WTC11 (cell line): ENCODE data around the gene TF. TPM values are rescaled to one million over a fixed set of nuclear protein-coding genes. Genes with fewer than 3 reads are reported as not detected.

ENCODE experiments used
- ATAC-seq: fragments of 200-7000 bp; cut with Tn5 transposase; 2 replicates; pipeline ENCODE4 v1.10.0; 2021; ENCODE audit warnings: mild to moderate bottlenecking, moderate library complexity
- CTCF ChIA-PET: fragments of 300-600 bp; sonication (Branson Sonifier 250); formaldehyde crosslinking; loops from one replicate; lab custom pipeline; 2021; ENCODE audit warnings: antibody characterized with exemption; lab: Charles Lee
- POLR2A ChIA-PET: fragments of 350-600 bp; sonication (Branson Sonifier 250); formaldehyde crosslinking; loops from one replicate; lab custom pipeline; 2021; ENCODE audit warnings: antibody characterized with exemption; lab: Charles Lee
- DNase-seq: peaks from one replicate; pipeline ENCODE4 v3.0.0; 2021; ENCODE audit warnings: low spot score
- H3K27ac Mint-ChIP-seq: 2 replicates; pipeline ENCODE4 v1.8.0; 2021; ENCODE audit warnings: mixed read lengths
- H3K27me3 Mint-ChIP-seq: 2 replicates; pipeline ENCODE4 v1.8.0; 2021; ENCODE audit warnings: low read depth, mild to moderate bottlenecking, moderate library complexity, mixed read lengths
- H3K36me3 Mint-ChIP-seq: 2 replicates; pipeline ENCODE4 v1.8.0; 2021; ENCODE audit warnings: mixed read lengths
- H3K4me1 Mint-ChIP-seq: 2 replicates; pipeline ENCODE4 v1.8.0; 2022; ENCODE audit warnings: mixed read lengths
- H3K4me3 Mint-ChIP-seq: 2 replicates; pipeline ENCODE4 v1.8.0; 2021; ENCODE audit warnings: mild to moderate bottlenecking, moderate library complexity, mixed read lengths
- H3K9me3 Mint-ChIP-seq: 2 replicates; pipeline ENCODE4 v1.8.0; 2021; ENCODE audit warnings: mixed read lengths
- AFF4 ChIP-seq: sonication (generic); formaldehyde crosslinking; IDR thresholded peaks from 2 replicates; pipeline ENCODE4 v1.8.1; 2023; ENCODE audit warnings: mild to moderate bottlenecking, missing genetic modification reagents, borderline replicate concordance
- ATF3 ChIP-seq: sonication (generic); formaldehyde crosslinking; conservative IDR thresholded peaks from 2 replicates; pipeline ENCODE4 v1.8.1; 2022; ENCODE audit warnings: mild to moderate bottlenecking, missing genetic modification reagents
- E2F1 ChIP-seq: sonication (generic); formaldehyde crosslinking; IDR thresholded peaks from 2 replicates; pipeline ENCODE4 v1.8.0; 2022; ENCODE audit warnings: mild to moderate bottlenecking, missing genetic modification reagents
- ELF4 ChIP-seq: sonication (generic); formaldehyde crosslinking; IDR thresholded peaks from 2 replicates; pipeline ENCODE4 v1.8.1; 2022; ENCODE audit warnings: low read depth, mild to moderate bottlenecking, moderate library complexity, missing genetic modification reagents
- EMX1 ChIP-seq: fragments of 250-450 bp; sonication (Bioruptor Pico); IDR thresholded peaks from 2 replicates; pipeline ENCODE4 v1.8.0; 2021; ENCODE audit warnings: mild to moderate bottlenecking
- FOXJ3 ChIP-seq: sonication (generic); formaldehyde crosslinking; IDR thresholded peaks from 2 replicates; pipeline ENCODE4 v1.9.0; 2021; ENCODE audit warnings: missing genetic modification reagents, mild to moderate bottlenecking, borderline replicate concordance
- FOXK1 ChIP-seq: sonication (generic); formaldehyde crosslinking; IDR thresholded peaks from 2 replicates; pipeline ENCODE4 v1.8.0; 2022; ENCODE audit warnings: mild to moderate bottlenecking, moderate library complexity, missing genetic modification reagents
- GTF2I ChIP-seq: fragments of 250-450 bp; sonication (Bioruptor Pico); conservative IDR thresholded peaks from 2 replicates; pipeline ENCODE4 v1.4.0; 2021; ENCODE audit warnings: mild to moderate bottlenecking
- HMGA2 ChIP-seq: fragments of 250-450 bp; sonication (Bioruptor Pico); IDR thresholded peaks from 2 replicates; pipeline ENCODE4 v1.4.0; 2021; ENCODE audit warnings: mild to moderate bottlenecking, moderate library complexity
- IRF2 ChIP-seq: sonication (generic); formaldehyde crosslinking; IDR thresholded peaks from 2 replicates; pipeline ENCODE4 v1.8.0; 2022; ENCODE audit warnings: low read depth, missing genetic modification reagents, borderline replicate concordance
- MYBL2 ChIP-seq: sonication (generic); formaldehyde crosslinking; IDR thresholded peaks from 2 replicates; pipeline ENCODE4 v1.8.1; 2023; ENCODE audit warnings: mild to moderate bottlenecking, moderate library complexity, missing genetic modification reagents
- PRDM15 ChIP-seq: sonication (generic); formaldehyde crosslinking; IDR thresholded peaks from 2 replicates; pipeline ENCODE4 v1.8.0; 2022; ENCODE audit warnings: missing genetic modification reagents
- RELA ChIP-seq: sonication (generic); formaldehyde crosslinking; IDR thresholded peaks from 2 replicates; pipeline ENCODE4 v1.8.1; 2022; ENCODE audit warnings: missing genetic modification reagents, mild to moderate bottlenecking, borderline replicate concordance
- SOX15 ChIP-seq: fragments of 250-450 bp; sonication (Bioruptor Pico); IDR thresholded peaks from 2 replicates; pipeline ENCODE4 v1.9.0; 2021; ENCODE audit warnings: mild to moderate bottlenecking
- USF1 ChIP-seq: sonication (generic); formaldehyde crosslinking; IDR thresholded peaks from 2 replicates; pipeline ENCODE4 v1.8.0; 2022; ENCODE audit warnings: mild to moderate bottlenecking, missing genetic modification reagents
- ZMAT4 ChIP-seq: fragments of 250-450 bp; sonication (Bioruptor Pico); IDR thresholded peaks from 2 replicates; pipeline ENCODE4 v1.9.0; 2021; ENCODE audit warnings: mild to moderate bottlenecking
- ZNF121 ChIP-seq: sonication (generic); formaldehyde crosslinking; IDR thresholded peaks from 2 replicates; pipeline ENCODE4 v1.8.0; 2023; ENCODE audit warnings: missing genetic modification reagents
- ZNF317 ChIP-seq: sonication (generic); formaldehyde crosslinking; IDR thresholded peaks from 2 replicates; pipeline ENCODE4 v1.8.1; 2023; ENCODE audit warnings: low read depth, mild to moderate bottlenecking, moderate library complexity, missing genetic modification reagents, borderline replicate concordance
- ZNF532 ChIP-seq: fragments of 250-450 bp; sonication (Bioruptor Pico); IDR thresholded peaks from 2 replicates; pipeline ENCODE4 v1.9.0; 2021; ENCODE audit warnings: mild to moderate bottlenecking, borderline replicate concordance
- total RNA-seq: library from RNA; stranded (reverse); gene quantifications from 3 replicates; pipeline ENCODE4 v1.2.3, GENCODE V29; 2021

TF gene
- total RNA-seq, 1 experiment from 2014 or later: 9.3 TPM

GRCh38 chr3:133843634-133844033 lies 97.4 kb downstream of the TF start:
- no peaks in the 10 kb centered on the region for H3K36me3 Mint-ChIP-seq
- ATAC-seq: no peak
- TF ChIP-seq EMX1 (CRISPR knock-in tag): no peak
- TF ChIP-seq PRDM15 (CRISPR knock-in tag): no peak
- no peak for TF ChIP-seq ZNF317 (CRISPR knock-in tag)
- no peak for TF ChIP-seq SOX15 (CRISPR knock-in tag)
- TF ChIP-seq HMGA2 (CRISPR knock-in tag): no peak
- TF ChIP-seq GTF2I: no peak
- TF ChIP-seq ELF4: no peak
- no peak for TF ChIP-seq E2F1 (CRISPR knock-in tag)
- TF ChIP-seq ATF3 (CRISPR knock-in tag): no peak
- TF ChIP-seq MYBL2 (CRISPR knock-in tag): no peak
- TF ChIP-seq IRF2 (CRISPR knock-in tag): no peak
- TF ChIP-seq USF1 (CRISPR knock-in tag): no peak
- TF ChIP-seq FOXJ3 (CRISPR knock-in tag): no peak
- no peak for DNase-seq
- H3K9me3 Mint-ChIP-seq: no peaks in the 10 kb centered on the region
- POLR2A ChIA-PET: no interaction called here
- no peaks in the 10 kb centered on the region for H3K4me1 Mint-ChIP-seq
- H3K27me3 Mint-ChIP-seq: no peaks in the 10 kb centered on the region
- H3K27ac Mint-ChIP-seq: no peak overlapping the region
- H3K4me3 Mint-ChIP-seq: no peak overlapping the region
- CTCF ChIA-PET: no interaction called here

- CTCF ChIA-PET: no interaction called here
- H3K27ac Mint-ChIP-seq: no peak overlapping the region
- POLR2A ChIA-PET: no interaction called here
- no peaks in the 10 kb centered on the region for H3K36me3 Mint-ChIP-seq
- H3K9me3 Mint-ChIP-seq: no peaks in the 10 kb centered on the region
- H3K27me3 Mint-ChIP-seq: no peaks in the 10 kb centered on the region
- DNase-seq (no peak), ATAC-seq (no peak)
- H3K4me3 Mint-ChIP-seq: no peak overlapping the region
- TF ChIP-seq ZNF532 (CRISPR knock-in tag): no peak
- TF ChIP-seq FOXK1 (CRISPR knock-in tag): no peak
- no peak for TF ChIP-seq AFF4 (CRISPR knock-in tag)
- TF ChIP-seq ZNF121 (CRISPR knock-in tag): no peak
- TF ChIP-seq RELA (CRISPR knock-in tag): no peak
- TF ChIP-seq ZMAT4 (CRISPR knock-in tag): no peak
- TF ChIP-seq, all 79 proteins: peak for 0
- no peaks in the 10 kb centered on the region for H3K4me1 Mint-ChIP-seq
These were observed 98.9 kb downstream of the TF start for GRCh38 chr3:133845127-133845526.
